Activated gamma-delta T cell treated with anti-CD3 and anti-CD28 coated beads, Interleukin-2, amount 50 U/mL, for 16 hours (primary cell): Measurements from ENCODE around the gene ABLIM1.
"Not testable (repeated sequence)": the region's sequence is repeated elsewhere in the genome, so short reads cannot be mapped to it uniquely, and the experiment has no call there.

ENCODE experiments used
- DNase-seq: peaks from one replicate; pipeline ENCODE4 v3.0.0-alpha.2; 2020; ENCODE audit warnings: low read depth

ABLIM1 gene

GRCh38 chr10:114658175-114658574 is at the start of gene ABLIM1:
Gene ABLIM1 (minus strand): TSS chr10:114658275. CDS start chr10:114658200, 75 bp downstream.
- DNase-seq: no peak

- no peak for DNase-seq
These were observed 48.5 kb upstream of the ABLIM1 start for GRCh38 chr10:114706458-114707055.

GRCh38 chr10:114704679-114705078 is 46.6 kb upstream of the ABLIM1 start:
- no peak for DNase-seq

- DNase-seq: no peak
These were observed 45.5 kb upstream of the ABLIM1 start for GRCh38 chr10:114703377-114704107.

GRCh38 chr10:114698271-114699061 is 40.4 kb upstream of the ABLIM1 start:
- DNase-seq: no peak

- no peak for DNase-seq
These were observed 39.1 kb upstream of the ABLIM1 start for GRCh38 chr10:114697061-114697598.

GRCh38 chr10:114696301-114696700 is 38.2 kb upstream of the ABLIM1 start:
- not testable (repeated sequence) for DNase-seq

- DNase-seq: no peak
These were observed 36.7 kb upstream of the ABLIM1 start for GRCh38 chr10:114694752-114695151.

GRCh38 chr10:114694062-114694461 is 36.0 kb upstream of the ABLIM1 start:
- DNase-seq: no peak

GRCh38 chr10:114691442-114691941 is 33.4 kb upstream of the ABLIM1 start:
- no peak for DNase-seq

GRCh38 chr10:114688786-114689185 is 30.7 kb upstream of the ABLIM1 start:
- no peak for DNase-seq

- no peak for DNase-seq
These were observed 29.4 kb upstream of the ABLIM1 start for GRCh38 chr10:114687459-114687858.

- no peak for DNase-seq
These were observed 27.9 kb upstream of the ABLIM1 start for GRCh38 chr10:114686013-114686412.

- no peak for DNase-seq
These were observed 27.4 kb upstream of the ABLIM1 start for GRCh38 chr10:114685456-114685855.

GRCh38 chr10:114684822-114685209 is 26.7 kb upstream of the ABLIM1 start:
- DNase-seq: no peak

GRCh38 chr10:114684084-114684821 is 26.2 kb upstream of the ABLIM1 start:
- no peak for DNase-seq

GRCh38 chr10:114683593-114683992 is 25.5 kb upstream of the ABLIM1 start:
- no peak for DNase-seq

- DNase-seq: no peak
These were observed 25.1 kb upstream of the ABLIM1 start for GRCh38 chr10:114683162-114683561.

- no peak for DNase-seq
These were observed 24.5 kb upstream of the ABLIM1 start for GRCh38 chr10:114682532-114682931.

- no peak for DNase-seq
These were observed 24.0 kb upstream of the ABLIM1 start for GRCh38 chr10:114682121-114682520.

- DNase-seq: no peak
These were observed 23.5 kb upstream of the ABLIM1 start for GRCh38 chr10:114681542-114681941.
